GM12892 (cell line): ENCODE results near the gene COL23A1.

Source experiments
- POLR2AphosphoS5 ChIP-seq: IDR thresholded peaks from 2 replicates; pipeline ENCODE4 v1.6.1; 2011; ENCODE audit warnings: low read depth, low read length, control low read depth
- TAF1 ChIP-seq: IDR thresholded peaks from 2 replicates; pipeline ENCODE4 v1.6.1; 2011; ENCODE audit warnings: low read depth, mild to moderate bottlenecking, control low read depth, low read length, borderline replicate concordance

GRCh38 chr5:178357678-178358077 is 232.5 kb downstream of the COL23A1 start:
- TF ChIP-seq TAF1 = no peak
- no peak for TF ChIP-seq POLR2AphosphoS5
